Body of pancreas (tissue), 4 donors: Measurements from ENCODE around the gene PTBP1.

Source experiments
- CTCF ChIP-seq, 7 experiments: fragments of 450-650 bp in 4 of 7; fragments of 200-600 bp in 3 of 7; sonication (generic) in 3 of 7; IDR thresholded peaks; one replicate each; pipeline ENCODE4 v1.5.1; 2016 to 2019; ENCODE audit warnings: antibody characterized with exemption in 7 of 7
- POLR2A ChIP-seq, 3 donors: fragments of 450-650 bp; IDR thresholded peaks; one replicate each; pipeline ENCODE4 v1.6.1; 2016; ENCODE audit warnings: antibody characterized with exemption in 3 of 3, mild to moderate bottlenecking in 2 of 3

DNA sequence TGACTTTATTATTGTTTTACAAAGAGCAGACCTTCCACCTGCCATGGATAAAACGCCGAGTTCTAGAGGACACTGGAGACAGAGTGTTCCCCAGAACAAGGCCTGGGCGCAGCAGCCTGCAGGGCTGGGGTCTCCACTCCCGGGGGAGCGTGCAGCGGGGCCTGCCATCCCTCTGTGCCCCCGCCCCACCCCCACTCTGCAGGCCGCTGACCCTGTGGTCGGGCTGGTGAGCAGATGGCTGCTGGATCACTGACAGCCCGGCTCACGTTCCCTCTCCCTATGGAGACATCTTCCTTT is 8.6 kb upstream of the PTBP1 start:
- TF ChIP-seq CTCF (IDR thresholded peaks at IDR 0.05): no peak
- no peak for TF ChIP-seq POLR2A (IDR thresholded peaks at IDR 0.05)
